Stomach (tissue), 4 donors: Measurements from ENCODE around the gene PSMB4.

Experiments
- CTCF ChIP-seq, 7 experiments: fragments of 450-650 bp in 4 of 7; fragments of 200-600 bp in 3 of 7; sonication (generic) in 3 of 7; IDR thresholded peaks; one replicate each; pipeline ENCODE4 v1.5.1; 2016 to 2019; ENCODE audit warnings: antibody characterized with exemption in 7 of 7, control low read depth in 2 of 7, mild to moderate bottlenecking in 1 of 7
- POLR2AphosphoS5 ChIP-seq, 3 donors: sonication (generic); formaldehyde crosslinking; IDR thresholded peaks; one replicate each; pipeline ENCODE4 v1.6.1; 2016; ENCODE audit warnings: antibody characterized with exemption in 3 of 3

- TF ChIP-seq CTCF (IDR thresholded peaks at IDR 0.05) (no peak), POLR2AphosphoS5 (IDR thresholded peaks at IDR 0.05) (no peak)
These were observed 30.1 kb upstream of the PSMB4 start for GRCh38 chr1:151369302-151369610.
